GM12865 (cell line): ENCODE data around the gene PHLPP2.

ENCODE experiments used
- DNase-seq: peaks from one replicate; pipeline ENCODE4 v3.0.0; 2010; ENCODE audit warnings: low read depth
- H3K4me3 ChIP-seq: 2 replicates; pipeline ENCODE4 v1.5.1; 2011; ENCODE audit warnings: mild to moderate bottlenecking, low read depth, low read length, control low read depth
- CTCF ChIP-seq: IDR thresholded peaks from 2 replicates; pipeline ENCODE4 v1.5.1; 2011; ENCODE audit warnings: low read length, control low read depth, low read depth, inconsistent platforms; ENCODE audit not compliant: insufficient read depth; ENCODE audit errors: missing control alignments

PHLPP2 gene

GRCh38 chr16:71758293-71758760 is 33.8 kb upstream of the PHLPP2 start:
- no peak for TF ChIP-seq CTCF
- DNase-seq, result no peak
- no peak overlapping the region for H3K4me3 ChIP-seq

DNA sequence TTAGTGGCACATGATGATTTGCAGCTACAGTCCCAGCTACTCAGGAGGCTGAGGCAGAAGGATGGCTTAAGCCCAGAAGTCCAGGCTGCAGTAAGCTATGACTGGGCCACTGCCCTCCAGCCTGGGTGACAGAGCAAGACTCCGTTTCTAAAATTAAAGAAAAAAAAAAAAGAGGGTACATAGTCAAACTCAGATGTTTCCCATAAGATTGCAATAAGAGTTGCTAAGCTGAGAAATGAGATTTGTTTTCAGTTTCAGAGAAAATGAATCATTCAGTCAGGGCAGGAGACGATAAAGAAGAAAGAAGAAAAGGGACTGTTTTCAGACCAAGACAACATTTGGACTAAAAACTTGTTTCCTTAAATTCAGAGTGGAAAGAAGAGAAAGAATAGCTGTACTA is 30.2 kb upstream of the PHLPP2 start:
- DNase-seq, result peak; percentile 2
- TF ChIP-seq CTCF, result no peak
- no peak overlapping the region for H3K4me3 ChIP-seq

DNA sequence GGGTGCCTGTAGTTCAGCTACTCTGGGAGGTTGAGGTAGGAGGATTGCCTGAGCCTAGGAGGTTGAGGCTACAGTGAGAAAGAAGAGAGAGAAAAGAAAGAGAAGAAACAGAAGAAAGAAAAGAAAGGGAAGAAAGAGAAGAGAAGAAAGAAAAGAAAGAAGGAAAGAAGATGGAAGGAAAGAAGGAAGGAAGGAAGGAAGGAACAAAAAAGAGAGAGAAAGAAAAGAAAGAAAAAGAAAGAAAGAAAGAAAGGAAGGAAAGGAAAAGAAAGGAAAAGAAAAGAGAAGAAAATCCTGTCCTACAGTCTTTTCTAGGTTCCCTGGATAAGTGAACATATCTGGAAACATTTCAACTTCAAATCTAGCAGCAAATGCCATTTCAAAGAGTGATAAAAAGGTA is 29.6 kb upstream of the PHLPP2 start:
- TF ChIP-seq CTCF, result no peak
- no peak for DNase-seq
- H3K4me3 ChIP-seq, result no peak overlapping the region

GRCh38 chr16:71748226-71748625 is 23.7 kb upstream of the PHLPP2 start:
- no peak for TF ChIP-seq CTCF
- no peak for DNase-seq
- H3K4me3 ChIP-seq, result no peak overlapping the region

DNA sequence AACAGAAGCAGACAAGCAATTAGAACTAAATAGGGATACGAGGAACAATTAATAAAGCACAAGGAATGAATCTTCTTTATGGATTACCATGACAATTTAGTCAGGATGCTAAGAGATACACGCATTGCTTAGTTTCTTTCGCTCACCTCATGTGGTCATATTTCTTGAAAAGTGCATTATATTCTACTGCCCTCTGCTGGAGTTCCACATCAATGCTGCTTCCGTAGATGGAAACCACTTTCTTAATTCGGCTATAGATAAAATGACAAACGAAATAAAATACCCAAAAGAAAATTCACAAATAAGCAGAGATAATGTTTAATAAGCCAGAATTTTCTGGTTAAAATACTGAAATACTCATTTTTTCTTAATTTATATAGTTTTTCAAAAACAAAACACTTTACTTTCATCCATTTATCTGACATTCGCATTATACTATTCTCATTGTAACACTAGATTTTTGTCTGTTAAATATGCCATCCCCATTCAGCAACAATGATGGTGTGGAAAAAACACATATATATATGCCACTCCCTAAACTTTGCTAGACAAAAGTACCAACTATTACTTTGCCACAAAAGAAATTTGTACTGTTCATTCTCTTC is 22.0 kb upstream of the PHLPP2 start:
- TF ChIP-seq CTCF, result peak; percentile 44
- peak; percentile 40 for DNase-seq
- H3K4me3 ChIP-seq, result no peak overlapping the region

GRCh38 chr16:71738855-71739254 is 14.4 kb upstream of the PHLPP2 start:
- DNase-seq, result no peak
- H3K4me3 ChIP-seq, result no peak overlapping the region
- TF ChIP-seq CTCF, result no peak

GRCh38 chr16:71737501-71737900 is 13.0 kb upstream of the PHLPP2 start:
- TF ChIP-seq CTCF, result no peak
- H3K4me3 ChIP-seq, result no peak overlapping the region
- no peak for DNase-seq
